Tibial nerve (tissue), 4 donors: ENCODE data around the gene INTS11.
A peak's percentile ranks its signal among the peaks of the same experiment; 100 is the strongest.

Experiments
- CTCF ChIP-seq, 5 experiments: fragments of 200-600 bp in 3 of 5; fragments of 450-650 bp in 2 of 5; sonication (generic) in 3 of 5; IDR thresholded peaks; one replicate each; pipeline ENCODE4 v1.5.1; 2016 to 2019; ENCODE audit warnings: antibody characterized with exemption in 5 of 5, mild to moderate bottlenecking in 3 of 5, moderate library complexity in 2 of 5
- EP300 ChIP-seq, 2 donors: sonication (generic); formaldehyde crosslinking; IDR thresholded peaks; one replicate each; pipeline ENCODE4 v1.6.1; 2017; ENCODE audit warnings: antibody characterized with exemption in 2 of 2, mild to moderate bottlenecking in 1 of 2
- POLR2A ChIP-seq, 2 donors: fragments of 450-650 bp; IDR thresholded peaks; one replicate each; pipeline ENCODE4 v1.6.1; 2017; ENCODE audit warnings: antibody characterized with exemption in 2 of 2, mild to moderate bottlenecking in 2 of 2, moderate library complexity in 2 of 2

- TF ChIP-seq POLR2A (IDR thresholded peaks at IDR 0.05) (no peak), CTCF (IDR thresholded peaks at IDR 0.05) (no peak), EP300 (IDR thresholded peaks at IDR 0.05) (peak in 1 of 2 donors; percentile 80)
These were observed 35.4 kb upstream of the INTS11 start for GRCh38 chr1:1359664-1360468.
